Measurements from ENCODE around the gene KLHL21.
A peak's percentile ranks its signal among the peaks of the same experiment; 100 is the strongest.

Gene KLHL21

DNA sequence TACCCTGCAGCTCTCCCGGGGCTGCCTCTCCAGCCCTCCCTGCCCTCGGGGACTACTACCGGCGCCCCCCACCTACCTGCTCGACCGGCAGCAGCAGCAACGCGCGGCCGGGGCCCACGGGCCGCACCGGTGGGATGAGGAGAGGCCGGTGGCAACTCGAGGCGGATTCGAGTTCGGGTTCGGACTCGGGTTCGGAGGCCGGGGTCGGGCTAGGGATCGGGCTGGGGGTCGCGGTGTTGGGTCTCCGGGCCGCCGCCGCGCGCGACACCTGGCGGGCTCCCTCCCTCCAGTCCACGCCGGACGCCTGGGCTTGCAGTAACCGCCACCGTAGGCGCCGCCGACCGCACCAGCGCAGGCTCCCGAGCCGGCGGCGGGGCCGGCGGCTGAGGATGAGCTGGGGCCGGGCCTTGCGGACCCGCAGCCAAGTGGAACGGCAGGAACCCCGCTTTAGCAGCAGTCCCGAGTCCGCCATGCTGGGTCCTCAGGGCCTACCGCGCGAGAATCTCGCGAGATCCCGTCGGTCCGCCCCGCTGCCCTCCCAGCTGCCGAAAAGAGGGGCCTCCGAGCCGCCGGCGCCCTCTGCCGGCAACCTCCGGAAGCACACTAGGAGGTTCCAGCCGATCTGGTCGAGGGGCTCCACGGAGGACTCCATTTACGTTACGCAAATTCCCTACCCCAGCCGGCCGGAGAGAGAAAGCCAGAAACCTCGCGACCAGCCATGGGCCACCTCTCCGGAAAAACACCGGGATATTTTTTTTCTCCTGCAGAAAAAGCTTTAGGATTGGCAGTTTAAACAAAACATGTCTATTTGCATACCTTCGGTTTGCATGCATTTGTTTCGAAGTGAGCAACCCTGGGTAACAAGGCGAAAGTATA lies 48.4 kb downstream of the KLHL21 start, which contains the start of gene NOL9:
TSS of gene NOL9 (minus strand) at position 483 of the 876 bp plus-strand sequence. CDS start at position 472, 11 bp downstream.
- DNase-seq (ENCODE audit: low spot score), result peak; percentile 95

DNA sequence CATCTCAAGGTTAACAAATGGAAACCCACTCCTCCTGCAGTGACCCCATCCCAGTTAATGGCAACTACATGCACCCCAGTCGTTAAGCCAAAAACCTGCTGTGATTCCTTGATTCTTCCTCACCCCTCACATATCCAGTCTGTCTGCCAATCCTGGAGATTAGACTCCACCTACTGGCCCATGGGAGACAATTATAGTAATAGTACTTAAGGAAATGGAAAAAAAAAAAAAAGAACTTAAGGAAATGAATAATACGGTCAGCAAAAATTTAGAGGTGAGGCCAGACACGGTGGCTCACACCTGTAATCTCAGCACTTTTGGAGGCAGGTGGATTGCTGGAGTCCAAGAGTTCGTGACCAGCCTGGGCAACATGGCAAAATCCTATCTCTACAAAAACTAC lies 55.4 kb downstream of the KLHL21 start:
- DNase-seq (ENCODE audit: low spot score), result no peak

DNA sequence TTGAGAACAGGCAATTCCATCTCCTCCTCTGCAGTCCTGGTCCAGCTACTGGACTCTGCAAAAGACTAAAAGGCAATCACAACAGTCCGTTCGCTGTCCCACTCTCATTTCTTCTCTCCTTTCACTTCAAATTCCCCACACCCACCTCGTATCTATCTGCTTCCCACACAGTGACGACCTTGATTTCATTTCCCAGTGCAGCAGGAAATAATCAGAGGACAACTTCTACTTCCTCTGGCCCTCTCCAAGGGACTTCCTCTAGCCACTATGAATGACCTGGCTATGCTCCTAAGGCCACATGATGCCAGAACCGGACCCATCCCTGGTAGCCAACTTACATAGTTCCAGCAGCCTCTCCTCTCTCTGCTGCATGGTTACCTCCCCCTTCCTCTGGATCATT lies 56.3 kb downstream of the KLHL21 start:
- no peak for DNase-seq (ENCODE audit: low spot score)

DNA sequence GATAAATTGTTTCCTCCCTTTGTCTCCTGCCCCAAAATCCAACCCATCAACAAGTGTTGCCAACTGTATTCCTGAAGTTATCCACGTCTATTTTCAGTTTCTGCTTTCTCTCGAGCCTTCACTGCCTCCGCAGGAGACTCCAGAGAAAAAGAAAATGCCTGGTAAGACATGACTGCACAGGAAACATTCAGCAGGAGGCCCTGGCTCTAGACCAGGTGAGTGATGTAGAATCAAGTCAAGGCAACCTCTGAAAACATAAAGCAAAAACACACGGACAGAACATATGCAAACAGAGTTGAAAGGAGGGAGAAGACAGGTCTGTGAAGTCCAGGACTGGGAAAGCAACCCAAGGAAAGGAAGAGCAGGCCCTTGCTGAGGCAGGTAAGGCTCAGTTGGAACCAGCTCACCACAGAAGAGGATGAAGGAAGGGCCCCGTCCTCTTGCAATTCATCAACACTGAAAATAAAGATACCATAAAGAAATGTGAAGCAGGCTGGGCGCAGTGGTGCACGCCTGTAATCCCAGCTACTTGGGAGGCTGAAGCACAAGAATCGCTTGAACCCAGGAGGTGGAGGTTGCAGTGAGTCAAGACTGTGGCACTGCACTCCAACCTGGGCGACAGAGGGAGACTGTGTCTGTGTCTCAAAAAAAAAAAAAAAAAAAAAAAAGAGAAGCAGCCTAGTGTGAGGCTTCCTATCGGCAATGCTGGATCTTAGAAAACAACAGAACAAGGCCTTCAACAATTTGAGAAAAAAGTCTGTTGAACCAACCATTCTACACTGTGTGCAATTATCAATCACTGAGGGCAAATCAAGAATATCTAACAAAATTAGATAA lies 57.2 kb downstream of the KLHL21 start:
- no peak for DNase-seq (ENCODE audit: low spot score)

DNA sequence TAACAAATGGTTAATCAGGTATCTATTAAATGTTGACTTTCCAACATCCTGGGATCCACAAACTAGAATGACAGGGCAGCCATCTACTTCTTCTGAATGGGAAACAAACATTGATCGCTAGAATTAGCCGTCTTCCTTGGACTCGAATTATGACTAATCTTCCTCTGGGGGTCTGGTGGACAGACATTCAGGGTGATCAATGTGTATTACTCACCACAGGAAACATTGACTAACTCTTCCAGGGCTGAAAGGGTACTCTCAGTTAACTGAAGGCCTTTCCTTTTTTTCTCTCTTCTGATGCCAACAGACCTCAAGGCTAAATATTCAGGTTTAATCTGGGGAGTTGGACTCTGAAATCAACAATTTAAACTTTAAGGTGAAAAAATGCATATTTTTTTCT lies 57.8 kb downstream of the KLHL21 start:
- peak; percentile 50 for DNase-seq (ENCODE audit: low spot score)
